A673 (cell line): Measurements from ENCODE around the gene ST7L. TPM values are rescaled to one million over a fixed set of nuclear protein-coding genes. Genes with fewer than 3 reads are reported as not detected.
"Not testable (repeated sequence)": the region's sequence is repeated elsewhere in the genome, so short reads cannot be mapped to it uniquely, and the experiment has no call there.

Experiments
- BruUV-seq: library from RNA; stranded (reverse); fragments of 400-500 nt; replicated peaks from 2 replicates; lab custom pipeline; 2021; lab: Mats Ljungman, UMichigan
- CTCF ChIA-PET: fragments of 300-600 bp; sonication (Branson Sonifier 250); formaldehyde crosslinking; loops from one replicate; lab custom pipeline; 2022; ENCODE audit warnings: antibody characterized with exemption; lab: Charles Lee
- POLR2A ChIA-PET: fragments of 300-600 bp; sonication (Branson Sonifier 250); formaldehyde crosslinking; loops from one replicate; lab custom pipeline; 2022; ENCODE audit warnings: antibody characterized with exemption; ENCODE audit not compliant: low non-redundant PET; lab: Charles Lee
- DNase-seq: peaks from one replicate; pipeline ENCODE4 v3.0.0-alpha.2; 2015; ENCODE audit warnings: low spot score
- H3K27ac ChIP-seq: fragments of 200-600 bp; sonication (generic); 2 replicates; pipeline ENCODE4 v1.5.1; 2016; ENCODE audit warnings: mixed run types, low read depth, mild to moderate bottlenecking, mixed read lengths, antibody characterized with exemption, low read length; ENCODE audit not compliant: poor library complexity, severe bottlenecking
- H3K27me3 ChIP-seq: fragments of 200-600 bp; sonication (generic); replicated peaks from 2 replicates; pipeline ENCODE4 v1.6.1; 2017; ENCODE audit warnings: mixed run types, low read depth, mild to moderate bottlenecking, mixed read lengths, antibody characterized with exemption, low read length; ENCODE audit not compliant: insufficient read depth, poor library complexity
- H3K36me3 ChIP-seq: fragments of 200-600 bp; sonication (generic); 2 replicates; pipeline ENCODE4 v1.6.1; 2016; ENCODE audit warnings: mixed run types, mild to moderate bottlenecking, mixed read lengths, antibody characterized with exemption, low read length; ENCODE audit not compliant: insufficient read depth, poor library complexity, severe bottlenecking
- H3K4me1 ChIP-seq: fragments of 200-600 bp; sonication (generic); 2 replicates; pipeline ENCODE4 v1.6.1; 2017; ENCODE audit warnings: mixed run types, mild to moderate bottlenecking, mixed read lengths, antibody characterized with exemption, low read length; ENCODE audit not compliant: insufficient read depth, poor library complexity, severe bottlenecking
- H3K4me3 ChIP-seq: fragments of 200-600 bp; sonication (generic); 2 replicates; pipeline ENCODE4 v1.5.1; 2016; ENCODE audit warnings: low read depth, mixed run types, mild to moderate bottlenecking, mixed read lengths, low read length; ENCODE audit not compliant: poor library complexity, severe bottlenecking
- H3K9me3 ChIP-seq: fragments of 200-600 bp; sonication (generic); 2 replicates; pipeline ENCODE4 v1.6.1; 2016; ENCODE audit warnings: mixed run types, low read depth, mild to moderate bottlenecking, mixed read lengths, antibody characterized with exemption, low read length; ENCODE audit not compliant: poor library complexity, severe bottlenecking
- CTCF ChIP-seq: fragments of 300-800, 200-600 bp; sonication (generic); conservative IDR thresholded peaks from 2 replicates; pipeline ENCODE4 v1.5.1; 2017; ENCODE audit warnings: low read depth, mild to moderate bottlenecking, antibody characterized with exemption, low read length, moderate library complexity, mixed read lengths
- EZH2 ChIP-seq: fragments of 200-600 bp; sonication (generic); IDR thresholded peaks from 2 replicates; pipeline ENCODE4 v1.6.1; 2017; ENCODE audit warnings: borderline replicate concordance, low read depth, mild to moderate bottlenecking, mixed read lengths, antibody characterized with exemption, low read length; ENCODE audit not compliant: poor library complexity, severe bottlenecking
- intact Hi-C: fragments of 100-400 bp; cut with micrococcal nuclease; formaldehyde crosslinking; loops from one replicate; pipeline ENCODE4 v1.10.0; 2022; ENCODE audit not compliant: unreplicated experiment
- total RNA-seq: library from RNA; stranded (reverse); gene quantifications from 2 replicates; pipeline ENCODE4 v1.2.3, GENCODE V29; 2021

Gene ST7L
- total RNA-seq, 1 experiment from 2014 or later = 29.6 TPM

DNA sequence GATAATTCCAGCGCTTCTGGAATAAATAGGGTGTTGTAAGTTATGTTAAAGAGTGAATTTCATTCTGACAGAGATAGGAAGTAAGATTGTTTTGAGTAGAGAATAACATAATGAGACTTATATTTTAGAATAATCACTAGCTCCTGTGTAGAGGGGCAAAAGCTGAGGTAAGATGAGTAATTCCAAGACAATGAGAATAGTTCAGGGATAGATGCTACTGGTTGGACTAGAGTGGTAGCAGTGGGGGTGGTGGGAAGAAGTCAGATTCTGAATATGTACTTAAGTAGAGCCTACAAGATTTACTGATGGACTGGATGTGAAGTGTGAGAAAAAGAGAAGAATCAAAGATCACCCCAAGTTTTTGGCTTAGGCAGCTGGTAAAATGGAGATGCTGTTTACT lies 32.3 kb upstream of the ST7L start:
- intact Hi-C loops = no loop called here
- no peaks in the 10 kb centered on the region for H3K9me3 ChIP-seq
- BruUV-seq = no TSS peak
- no peaks in the 10 kb centered on the region for H3K4me1 ChIP-seq
- no peak overlapping the region for H3K27ac ChIP-seq
- no peak for TF ChIP-seq EZH2
- no peak for TF ChIP-seq CTCF
- ChIA-PET POLR2A (no interaction called here), CTCF (interaction anchor here (0.6 kb wide), 1 partner anchor 163 kb away, joined by 3 read pairs; no protein-coding TSS in a partner anchor)
- peaks cover 59% of the 10 kb centered on the region for H3K36me3 ChIP-seq
- H3K4me3 ChIP-seq = no peak overlapping the region
- H3K27me3 ChIP-seq = no peaks in the 10 kb centered on the region
- no peak for DNase-seq

- Histone ChIP-seq H3K9me3 (no peaks in the 10 kb centered on the region), H3K4me3 (no peak overlapping the region), H3K27me3 (no peaks in the 10 kb centered on the region), H3K36me3 (peaks cover 33% of the 10 kb centered on the region), H3K27ac (no peak overlapping the region), H3K4me1 (no peaks in the 10 kb centered on the region)
- no peak for DNase-seq
- POLR2A ChIA-PET = no interaction called here
- no TSS peak for BruUV-seq
- TF ChIP-seq CTCF = no peak
- no peak for TF ChIP-seq EZH2
- CTCF ChIA-PET = no interaction called here
- intact Hi-C loops = no loop called here
Measured at GRCh38 chr1:112646225-112646624, 27.3 kb upstream of the ST7L start.

DNA sequence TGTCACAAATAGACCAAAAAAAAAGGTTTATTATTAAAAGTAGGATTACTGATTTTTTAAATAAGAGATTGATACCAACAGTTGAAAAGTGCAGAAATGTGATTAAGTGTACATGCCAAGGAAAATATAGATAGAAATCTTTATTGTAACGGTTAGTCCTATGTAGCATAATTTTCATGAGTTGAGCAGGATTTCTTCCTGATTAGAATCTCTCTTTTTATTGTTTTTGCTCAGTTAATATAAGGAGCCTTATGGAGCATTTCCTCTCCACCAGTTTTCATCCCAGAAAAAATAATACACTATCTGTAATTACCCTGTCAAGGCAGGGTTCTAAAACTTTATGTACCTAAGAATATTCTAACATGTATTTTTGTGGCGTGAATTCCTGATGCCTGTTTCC lies 24.1 kb upstream of the ST7L start:
- TF ChIP-seq EZH2 = no peak
- no peak for TF ChIP-seq CTCF
- intact Hi-C loops = no loop called here
- ChIA-PET CTCF (no interaction called here), POLR2A (no interaction called here)
- Histone ChIP-seq H3K27ac (no peak overlapping the region), H3K4me3 (no peak overlapping the region), H3K9me3 (no peaks in the 10 kb centered on the region), H3K27me3 (no peaks in the 10 kb centered on the region), H3K36me3 (peaks cover 7% of the 10 kb centered on the region), H3K4me1 (no peaks in the 10 kb centered on the region)
- no peak for DNase-seq
- no TSS peak for BruUV-seq

DNA sequence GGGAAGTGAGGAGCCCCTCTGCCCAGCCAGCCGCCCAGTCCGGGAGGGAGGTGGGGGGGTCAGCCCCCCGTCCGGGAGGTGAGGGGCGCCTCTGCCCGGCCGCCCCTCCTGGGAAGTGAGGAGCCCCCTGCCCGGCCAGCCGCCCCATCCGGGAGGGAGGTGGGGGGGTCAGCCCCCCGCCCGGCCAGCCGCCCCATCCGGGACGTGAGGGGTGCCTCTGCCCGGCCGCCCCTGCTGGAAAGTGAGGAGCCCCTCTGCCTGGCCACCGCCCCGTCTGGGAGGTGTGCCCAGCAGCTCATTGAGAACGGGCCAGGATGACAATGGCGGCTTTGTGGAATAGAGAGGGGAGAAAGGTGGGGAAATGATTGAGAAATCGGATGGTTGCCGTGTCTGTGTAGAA lies 21.5 kb upstream of the ST7L start:
- POLR2A ChIA-PET, H3K4me3 ChIP-seq: not testable (repeated sequence)
- H3K4me1 ChIP-seq = peaks cover 12% of the 10 kb centered on the region

More for the DNA sequence above, 21.5 kb upstream of the ST7L start:
- intact Hi-C loops, CTCF ChIA-PET, H3K9me3 ChIP-seq, H3K36me3 ChIP-seq, DNase-seq, BruUV-seq, H3K27ac ChIP-seq, H3K27me3 ChIP-seq: not testable (repeated sequence)
